Hematopoietic multipotent progenitor cell treated with erythropoietin and hydrocortisone succinate and interleukin-3 and kit ligand, for 17 days (in vitro differentiated cells): Measurements from ENCODE around the gene MN1.
A peak's percentile ranks its signal among the peaks of the same experiment; 100 is the strongest.

Experiments used
- DNase-seq: peaks from one replicate; pipeline ENCODE4 v3.0.0-alpha.2; 2015; ENCODE audit warnings: low spot score

Gene MN1

GRCh38 chr22:27825174-27825573 is 23.6 kb upstream of the MN1 start:
- DNase-seq = peak; percentile 14

- DNase-seq = no peak
These were observed 21.7 kb upstream of the MN1 start for GRCh38 chr22:27823221-27823620.

DNA sequence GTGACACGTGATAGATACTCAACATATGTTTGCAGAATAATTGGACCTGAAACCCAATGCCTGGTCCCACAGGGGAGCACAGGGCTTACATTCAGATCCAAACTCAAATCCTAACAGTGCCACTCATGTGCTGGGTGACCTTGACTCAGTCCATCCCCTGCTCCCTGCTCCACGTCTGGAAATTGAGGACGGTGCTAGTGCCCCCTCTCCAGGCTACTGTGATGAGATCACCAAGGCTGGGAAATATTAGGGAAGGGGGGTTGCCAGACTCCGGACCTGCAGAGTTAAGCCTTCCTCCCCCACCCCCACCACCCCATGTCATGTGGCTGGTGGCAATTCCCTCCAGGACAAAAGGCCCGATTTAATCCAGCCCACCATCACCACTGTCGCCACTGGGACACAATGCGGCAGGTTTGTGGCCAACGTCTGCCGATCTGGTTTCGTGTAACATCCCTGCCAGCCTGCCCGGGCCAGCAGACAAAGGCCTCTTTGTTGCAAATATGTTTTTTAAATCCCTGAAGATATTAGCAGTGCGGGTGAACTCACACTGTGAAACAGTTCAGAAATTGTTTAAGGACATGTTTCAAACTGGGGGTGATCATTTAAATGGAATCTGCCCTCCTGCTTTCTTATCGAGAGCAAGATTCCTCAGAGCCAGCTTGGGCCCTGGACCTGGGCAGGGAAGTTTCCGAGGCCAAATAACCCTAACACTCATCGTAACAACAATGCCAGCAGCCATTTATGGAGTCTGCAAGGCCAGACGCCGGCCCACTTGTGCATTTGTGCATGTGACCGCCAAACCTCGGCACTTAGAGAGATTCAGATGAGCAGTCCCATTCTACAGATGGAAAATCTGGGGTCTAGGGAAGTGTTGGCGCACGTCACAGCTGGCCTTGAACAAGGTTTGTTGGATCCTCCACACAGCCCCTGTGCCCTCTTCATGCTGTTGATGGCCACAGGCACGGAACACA is 19.6 kb upstream of the MN1 start:
- DNase-seq = no peak

DNA sequence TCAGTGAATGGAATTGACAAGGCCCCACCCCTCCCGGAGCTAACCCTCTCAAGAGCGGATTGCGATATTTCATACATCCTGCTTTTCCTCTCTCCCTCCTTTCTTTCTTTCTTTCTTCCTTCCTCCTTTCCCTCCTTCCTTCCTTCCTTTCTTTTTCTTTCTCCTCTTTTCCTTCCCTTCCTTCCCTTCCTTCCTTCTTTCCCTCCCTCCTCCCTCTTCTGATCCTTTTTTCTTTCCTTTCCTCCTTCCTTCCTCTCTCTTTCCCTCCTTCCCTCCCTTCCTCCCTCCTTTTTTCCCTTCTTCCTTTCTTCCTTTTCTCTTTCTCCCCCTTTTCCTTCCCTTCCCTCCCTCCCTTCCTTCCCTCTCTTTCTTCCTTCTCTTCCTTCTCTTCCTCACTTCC is 15.0 kb upstream of the MN1 start:
- DNase-seq = no peak

DNA sequence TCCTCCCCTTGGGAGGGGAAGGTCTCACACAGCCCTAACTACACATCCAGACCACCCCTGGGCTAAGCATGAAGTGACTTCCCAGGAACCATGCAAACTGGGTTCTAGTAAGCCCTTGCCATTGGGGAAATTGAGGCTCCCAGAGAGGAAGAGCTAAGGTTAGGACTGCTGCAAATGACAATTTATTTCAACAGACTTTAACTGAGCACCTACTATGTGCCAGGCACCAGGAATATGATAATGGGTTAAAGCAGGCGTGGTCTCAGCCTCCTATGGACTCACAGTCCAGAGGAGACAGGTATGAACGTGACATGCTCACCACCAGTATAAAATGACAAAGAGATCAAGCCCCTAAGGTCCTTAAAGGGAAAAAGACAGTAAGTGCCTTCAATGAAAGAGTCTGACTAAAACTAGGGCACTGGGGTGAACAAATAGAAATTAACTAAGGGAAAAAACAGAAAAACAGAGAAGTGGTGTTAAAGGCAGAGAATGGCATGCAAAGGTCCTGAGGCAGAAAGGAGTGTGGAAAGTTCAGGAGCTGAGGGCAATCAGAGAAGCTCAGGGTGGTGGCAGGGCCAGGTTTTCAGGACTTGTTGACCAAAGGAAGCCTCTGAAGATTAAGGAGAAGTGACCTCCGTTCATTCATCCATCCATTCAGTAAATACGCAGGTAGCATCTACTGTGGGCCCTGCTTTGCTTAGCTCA is 14.4 kb upstream of the MN1 start:
- DNase-seq = no peak

DNA sequence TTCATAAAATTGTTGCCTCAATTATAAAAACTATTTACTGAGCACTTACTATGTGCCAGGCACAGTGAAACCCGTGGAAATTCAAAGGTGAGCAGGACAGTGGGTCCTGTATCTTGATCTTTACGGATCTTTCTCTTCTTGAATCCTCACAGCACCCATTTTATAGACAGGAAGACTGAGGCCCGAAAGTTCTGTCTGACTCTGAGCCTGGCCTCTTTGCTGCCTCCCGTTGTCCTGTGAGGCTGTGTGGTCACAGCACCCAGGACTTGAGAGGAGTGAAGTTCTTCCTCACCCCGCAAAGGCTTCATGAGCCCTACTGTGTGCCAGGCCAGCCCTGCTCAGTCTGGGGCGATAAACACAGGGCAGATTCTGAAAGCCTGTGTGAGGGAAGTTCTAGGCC is 13.4 kb upstream of the MN1 start:
- DNase-seq = no peak

- no peak for DNase-seq
These were observed 10.2 kb upstream of the MN1 start for GRCh38 chr22:27811778-27812177.

- no peak for DNase-seq
These were observed 9.1 kb upstream of the MN1 start for GRCh38 chr22:27810609-27811151.

GRCh38 chr22:27809700-27810608 is 8.4 kb upstream of the MN1 start:
- DNase-seq = no peak

DNA sequence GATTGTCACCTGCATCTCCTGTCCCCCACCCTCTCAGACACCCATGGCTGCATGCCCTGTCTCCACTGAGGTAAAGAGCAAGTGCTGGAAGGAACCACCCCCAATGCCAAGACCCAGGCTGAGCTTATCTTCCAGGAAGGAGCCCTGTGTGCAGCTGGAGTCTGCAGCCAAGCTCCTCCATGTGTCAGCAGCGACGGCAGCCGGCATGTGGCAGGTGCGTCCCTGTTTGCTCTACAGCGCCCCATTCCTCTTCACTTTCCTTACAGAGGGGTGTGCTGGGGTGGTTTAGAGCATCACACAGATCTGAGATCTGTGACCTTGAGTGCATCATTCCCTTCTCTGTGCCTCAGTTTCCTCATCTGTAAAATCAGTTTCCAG is 7.7 kb upstream of the MN1 start:
- DNase-seq = no peak

- DNase-seq = no peak
These were observed 7.1 kb upstream of the MN1 start for GRCh38 chr22:27808451-27809225.

- no peak for DNase-seq
These were observed 4.3 kb upstream of the MN1 start for GRCh38 chr22:27805841-27806240.

GRCh38 chr22:27804470-27805297 is 3.1 kb upstream of the MN1 start:
- DNase-seq = peak; percentile 13

DNA sequence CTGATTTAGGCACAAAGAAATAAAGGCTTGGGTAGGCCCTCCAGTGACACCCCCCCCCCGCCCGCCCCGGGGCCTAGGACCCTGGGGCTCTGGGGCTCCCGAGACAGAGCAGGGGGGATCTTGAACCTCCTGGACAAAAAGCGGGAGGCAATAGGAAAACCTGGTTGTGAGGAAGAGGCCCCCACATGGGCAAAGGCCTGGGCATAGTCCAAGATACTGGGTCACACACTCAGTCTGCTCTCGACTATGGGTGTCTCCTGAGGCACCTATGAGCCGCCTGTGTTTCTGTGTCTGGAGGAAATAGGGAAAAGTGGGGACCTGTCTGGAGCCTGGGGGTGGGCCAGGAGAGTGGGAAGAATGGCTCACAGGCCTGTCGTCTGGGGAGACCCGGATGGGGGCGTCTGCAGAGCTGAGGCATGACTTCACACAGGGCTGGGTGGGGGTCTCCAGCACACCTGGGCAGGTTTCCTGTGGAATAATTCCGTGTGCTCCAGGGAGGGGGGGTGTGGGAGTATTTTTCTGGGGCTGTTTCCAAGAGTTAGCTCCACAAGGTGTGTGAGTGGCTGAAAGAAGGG is 2.4 kb upstream of the MN1 start:
- no peak for DNase-seq

DNA sequence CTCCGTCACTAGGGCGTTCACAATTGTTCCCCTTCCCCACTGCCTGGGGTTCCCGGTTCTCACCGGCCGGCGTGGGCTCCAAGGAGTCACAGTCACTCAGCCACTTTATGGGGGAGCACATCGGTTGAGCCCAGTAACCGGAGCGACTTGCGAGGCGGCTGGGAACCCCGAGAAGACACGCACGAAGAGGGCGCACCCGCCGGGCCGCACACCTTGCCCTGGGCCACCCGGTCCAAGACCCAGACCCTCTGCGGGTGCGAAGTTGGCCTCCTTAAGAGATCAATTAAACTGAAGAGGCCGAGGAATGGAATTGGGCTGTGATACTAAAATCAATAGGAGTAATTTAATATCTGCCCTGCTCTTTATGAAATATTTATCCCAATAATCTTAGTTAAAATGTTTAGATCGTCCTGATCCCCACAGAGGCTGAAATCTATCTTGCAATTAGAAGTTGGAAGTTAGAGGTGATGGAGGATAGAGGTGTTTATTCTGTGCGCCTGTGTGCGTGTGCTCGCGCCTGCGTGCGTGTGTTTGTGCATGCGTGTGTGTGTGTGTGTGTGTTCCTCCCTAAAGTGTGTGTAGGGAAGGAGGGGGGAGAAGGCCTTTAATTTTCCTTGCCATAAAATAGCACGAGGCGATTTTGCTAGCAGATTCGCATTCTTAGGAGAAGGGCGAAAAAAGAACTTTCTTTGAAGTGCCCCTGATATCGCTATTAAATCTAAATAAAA is 954 bp upstream of the MN1 start:
- no peak for DNase-seq

DNA sequence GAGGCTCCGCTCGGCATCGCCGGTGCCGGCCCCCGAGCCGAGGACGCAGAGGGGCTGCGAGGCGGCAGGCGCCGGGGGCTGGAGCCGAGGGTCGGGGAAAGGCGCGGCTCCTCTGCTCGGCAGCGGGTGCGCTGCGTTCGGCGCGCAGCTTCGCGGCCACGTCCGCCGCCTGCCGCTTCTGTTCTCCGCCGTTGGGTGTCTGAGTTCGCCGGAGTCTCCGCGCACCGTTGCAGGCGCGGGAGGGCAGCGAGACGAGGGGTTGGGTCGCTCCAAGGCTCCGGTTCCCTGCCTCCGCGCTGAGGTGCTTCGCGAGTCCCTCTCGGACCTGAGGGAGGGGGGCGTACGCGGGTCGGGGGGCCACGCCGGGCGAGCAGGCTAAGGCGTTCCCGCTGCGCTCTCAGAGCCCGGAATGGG is 347 bp downstream of the MN1 start:
- no peak for DNase-seq

DNA sequence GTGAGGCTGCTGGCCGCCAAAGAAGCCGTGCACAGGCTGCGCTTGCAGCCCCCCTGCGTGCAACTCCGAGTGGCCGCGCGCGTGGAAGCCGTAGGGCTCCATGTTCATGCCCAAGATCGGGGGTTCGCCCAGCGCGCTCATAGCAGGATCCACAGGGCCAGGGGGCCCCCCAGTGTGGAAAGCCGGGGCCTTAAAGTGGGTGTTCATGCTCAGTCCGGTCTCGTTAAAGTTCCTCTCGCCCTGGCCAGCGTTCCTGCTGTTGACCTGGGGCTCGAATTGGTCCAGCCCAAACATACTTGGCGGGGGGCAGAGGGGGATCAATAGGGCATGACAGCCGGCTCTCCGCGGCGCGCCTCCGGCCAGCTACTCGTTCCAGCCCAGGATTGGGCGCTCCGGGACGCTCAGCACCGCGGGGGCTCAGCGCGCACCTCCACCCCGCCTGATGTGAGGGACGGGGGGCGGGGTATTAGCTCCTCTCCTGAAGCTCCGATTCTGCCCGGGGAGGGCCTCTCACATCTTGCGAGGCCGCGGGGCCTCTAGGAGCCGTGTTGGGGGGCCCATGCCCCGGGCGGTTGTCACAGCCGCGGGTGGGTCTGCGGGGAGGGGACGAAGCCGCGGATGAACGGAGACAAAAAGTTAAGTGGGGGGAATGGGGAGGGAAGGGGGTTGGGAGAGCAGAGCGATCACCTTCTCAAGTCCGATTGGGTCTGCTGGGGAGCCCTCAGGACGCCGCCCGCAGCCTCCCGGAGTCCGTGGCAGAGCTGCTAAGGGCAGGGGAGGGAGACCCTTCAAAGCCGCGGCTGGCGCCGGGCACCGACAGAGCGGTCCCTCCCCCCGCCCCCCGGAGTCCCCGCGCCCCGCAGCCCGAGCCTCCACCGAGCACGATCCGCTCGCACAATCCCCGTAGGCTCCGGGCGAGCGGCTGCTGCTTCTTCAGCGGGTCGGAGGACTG is 1.0 kb downstream of the MN1 start:
- no peak for DNase-seq

DNA sequence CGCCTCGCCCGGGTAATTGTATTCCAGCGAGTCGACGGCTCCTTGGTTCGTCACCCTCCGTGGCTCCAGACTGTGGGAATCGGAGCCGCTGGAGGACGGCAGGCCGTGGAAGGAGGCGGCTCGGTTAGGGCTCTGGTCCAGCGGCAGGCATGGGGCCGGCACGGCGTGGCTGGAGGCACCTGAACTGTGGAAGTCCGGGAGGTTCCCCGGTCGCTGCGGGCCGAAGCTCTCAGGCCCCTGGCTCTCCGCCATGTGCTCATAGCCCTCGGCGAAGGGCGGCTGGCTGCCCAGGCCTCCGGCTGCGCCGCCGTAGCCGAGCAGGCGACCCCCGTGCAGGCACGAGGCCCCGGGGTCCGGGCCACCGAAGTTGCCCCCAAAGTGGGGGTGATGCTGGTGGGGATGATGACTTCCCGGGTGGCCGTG is 1.7 kb downstream of the MN1 start:
- DNase-seq = no peak
